ENCODE measurements around the gene ARL15.

DNA sequence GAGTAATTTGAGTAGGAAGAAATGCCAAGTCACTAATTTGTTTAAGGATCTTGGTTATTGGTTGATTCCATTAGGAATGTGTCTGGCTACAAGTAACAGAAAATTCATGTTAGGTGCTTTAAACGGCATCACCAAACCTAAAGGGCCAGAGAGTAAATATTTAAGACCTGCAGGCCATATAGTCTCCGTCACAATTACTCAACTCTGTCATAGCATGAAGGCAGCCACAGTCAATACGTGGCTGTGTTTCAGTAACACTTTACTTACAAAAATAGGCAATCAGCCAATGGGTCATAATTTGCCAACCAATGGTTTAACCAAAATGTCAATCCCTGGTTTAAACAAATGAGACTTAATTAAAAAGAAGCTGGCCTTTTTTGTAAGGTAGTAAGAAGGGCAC is 98.5 kb downstream of the ARL15 start:
- TF ChIP-seq, protein P1, sequence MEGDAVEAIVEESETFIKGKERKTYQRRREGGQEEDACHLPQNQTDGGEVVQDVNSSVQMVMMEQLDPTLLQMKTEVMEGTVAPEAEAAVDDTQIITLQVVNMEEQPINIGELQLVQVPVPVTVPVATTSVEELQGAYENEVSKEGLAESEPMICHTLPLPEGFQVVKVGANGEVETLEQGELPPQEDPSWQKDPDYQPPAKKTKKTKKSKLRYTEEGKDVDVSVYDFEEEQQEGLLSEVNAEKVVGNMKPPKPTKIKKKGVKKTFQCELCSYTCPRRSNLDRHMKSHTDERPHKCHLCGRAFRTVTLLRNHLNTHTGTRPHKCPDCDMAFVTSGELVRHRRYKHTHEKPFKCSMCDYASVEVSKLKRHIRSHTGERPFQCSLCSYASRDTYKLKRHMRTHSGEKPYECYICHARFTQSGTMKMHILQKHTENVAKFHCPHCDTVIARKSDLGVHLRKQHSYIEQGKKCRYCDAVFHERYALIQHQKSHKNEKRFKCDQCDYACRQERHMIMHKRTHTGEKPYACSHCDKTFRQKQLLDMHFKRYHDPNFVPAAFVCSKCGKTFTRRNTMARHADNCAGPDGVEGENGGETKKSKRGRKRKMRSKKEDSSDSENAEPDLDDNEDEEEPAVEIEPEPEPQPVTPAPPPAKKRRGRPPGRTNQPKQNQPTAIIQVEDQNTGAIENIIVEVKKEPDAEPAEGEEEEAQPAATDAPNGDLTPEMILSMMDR (IDR thresholded peaks at IDR 0.05): no peak
- no peak for TF ChIP-seq POLR2AphosphoS5 (IDR thresholded peaks at IDR 0.05; ENCODE audit: insufficient read depth in 1 of 2, low read depth in 1 of 2)

Data from vagina (tissue), 2 donors.